Measurements from ENCODE around the gene FGF1. TPM values are rescaled to one million over a fixed set of nuclear protein-coding genes. Genes with fewer than 3 reads are reported as not detected.

Gene FGF1
- total RNA-seq, 1 experiment from 2014 or later: not detected

DNA sequence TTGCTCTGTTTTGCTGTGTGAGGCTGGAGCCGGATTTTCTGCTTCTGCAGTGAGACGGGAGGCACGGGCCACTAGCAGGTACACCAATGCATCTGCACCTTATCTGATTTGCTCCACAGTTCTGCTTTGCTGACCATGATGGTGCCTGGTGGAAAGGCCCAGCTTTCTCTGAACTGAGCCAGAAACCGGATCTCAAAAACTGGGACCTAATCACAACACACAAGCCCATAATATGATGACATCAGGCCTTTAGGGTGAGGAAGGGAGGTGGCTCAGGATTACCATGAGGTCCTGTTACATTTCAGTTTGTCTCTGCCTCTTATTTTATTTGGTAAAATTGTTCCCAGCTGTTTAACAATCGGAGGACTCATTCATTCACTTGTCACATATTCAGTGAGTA, 49.8 kb downstream of the FGF1 start:
- CTCF ChIA-PET: no interaction called here
- intact Hi-C loops (cut with micrococcal nuclease; ENCODE audit: unreplicated experiment) (no loop called here), in situ Hi-C loops (cut with HindIII; ENCODE audit: low pct_unique_long_range_greater_than_20kb, low sequenced_read_pairs) (no loop called here)
- no peaks in the 10 kb centered on the region for H3K4me1 ChIP-seq (ENCODE audit: control insufficient read depth, insufficient read depth, low read length)
- no TSS peak for BruUV-seq (replicated peaks)
- no peaks in the 10 kb centered on the region for H3K27me3 ChIP-seq (ENCODE audit: control insufficient read depth, insufficient read depth, low read length)
- ATAC-seq (no peak), DNase-seq (ENCODE audit: low read depth, low spot score) (no peak)
- no peak overlapping the region for H3K4me3 ChIP-seq (ENCODE audit: low read depth in 2 of 2, low read length in 2 of 2)
- H3K36me3 ChIP-seq (ENCODE audit: control insufficient read depth, insufficient read depth, low read length): no peaks in the 10 kb centered on the region
- no peaks in the 10 kb centered on the region for H3K9me3 ChIP-seq (ENCODE audit: control insufficient read depth, insufficient read depth, low read depth, low read length)
- TF ChIP-seq POLR2AphosphoS5 (IDR thresholded peaks at IDR 0.05; ENCODE audit: low read depth, low read length) (no peak), TCF7L2 (IDR thresholded peaks at IDR 0.05; ENCODE audit: low read depth, low read length) (no peak), CTCF (IDR thresholded peaks at IDR 0.05) (no peak), SIN3A (IDR thresholded peaks at IDR 0.05; ENCODE audit: borderline replicate concordance, insufficient read depth, low read depth, low read length) (no peak)
- TF ChIP-seq, protein P1, sequence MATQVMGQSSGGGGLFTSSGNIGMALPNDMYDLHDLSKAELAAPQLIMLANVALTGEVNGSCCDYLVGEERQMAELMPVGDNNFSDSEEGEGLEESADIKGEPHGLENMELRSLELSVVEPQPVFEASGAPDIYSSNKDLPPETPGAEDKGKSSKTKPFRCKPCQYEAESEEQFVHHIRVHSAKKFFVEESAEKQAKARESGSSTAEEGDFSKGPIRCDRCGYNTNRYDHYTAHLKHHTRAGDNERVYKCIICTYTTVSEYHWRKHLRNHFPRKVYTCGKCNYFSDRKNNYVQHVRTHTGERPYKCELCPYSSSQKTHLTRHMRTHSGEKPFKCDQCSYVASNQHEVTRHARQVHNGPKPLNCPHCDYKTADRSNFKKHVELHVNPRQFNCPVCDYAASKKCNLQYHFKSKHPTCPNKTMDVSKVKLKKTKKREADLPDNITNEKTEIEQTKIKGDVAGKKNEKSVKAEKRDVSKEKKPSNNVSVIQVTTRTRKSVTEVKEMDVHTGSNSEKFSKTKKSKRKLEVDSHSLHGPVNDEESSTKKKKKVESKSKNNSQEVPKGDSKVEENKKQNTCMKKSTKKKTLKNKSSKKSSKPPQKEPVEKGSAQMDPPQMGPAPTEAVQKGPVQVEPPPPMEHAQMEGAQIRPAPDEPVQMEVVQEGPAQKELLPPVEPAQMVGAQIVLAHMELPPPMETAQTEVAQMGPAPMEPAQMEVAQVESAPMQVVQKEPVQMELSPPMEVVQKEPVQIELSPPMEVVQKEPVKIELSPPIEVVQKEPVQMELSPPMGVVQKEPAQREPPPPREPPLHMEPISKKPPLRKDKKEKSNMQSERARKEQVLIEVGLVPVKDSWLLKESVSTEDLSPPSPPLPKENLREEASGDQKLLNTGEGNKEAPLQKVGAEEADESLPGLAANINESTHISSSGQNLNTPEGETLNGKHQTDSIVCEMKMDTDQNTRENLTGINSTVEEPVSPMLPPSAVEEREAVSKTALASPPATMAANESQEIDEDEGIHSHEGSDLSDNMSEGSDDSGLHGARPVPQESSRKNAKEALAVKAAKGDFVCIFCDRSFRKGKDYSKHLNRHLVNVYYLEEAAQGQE (IDR thresholded peaks at IDR 0.05; ENCODE audit: insufficient read depth in 1 of 2, low read depth in 2 of 2, low read length in 1 of 2): no peak
- no peak overlapping the region for H3K27ac ChIP-seq (ENCODE audit: low read length)
- POLR2A ChIA-PET: no interaction called here

DNA sequence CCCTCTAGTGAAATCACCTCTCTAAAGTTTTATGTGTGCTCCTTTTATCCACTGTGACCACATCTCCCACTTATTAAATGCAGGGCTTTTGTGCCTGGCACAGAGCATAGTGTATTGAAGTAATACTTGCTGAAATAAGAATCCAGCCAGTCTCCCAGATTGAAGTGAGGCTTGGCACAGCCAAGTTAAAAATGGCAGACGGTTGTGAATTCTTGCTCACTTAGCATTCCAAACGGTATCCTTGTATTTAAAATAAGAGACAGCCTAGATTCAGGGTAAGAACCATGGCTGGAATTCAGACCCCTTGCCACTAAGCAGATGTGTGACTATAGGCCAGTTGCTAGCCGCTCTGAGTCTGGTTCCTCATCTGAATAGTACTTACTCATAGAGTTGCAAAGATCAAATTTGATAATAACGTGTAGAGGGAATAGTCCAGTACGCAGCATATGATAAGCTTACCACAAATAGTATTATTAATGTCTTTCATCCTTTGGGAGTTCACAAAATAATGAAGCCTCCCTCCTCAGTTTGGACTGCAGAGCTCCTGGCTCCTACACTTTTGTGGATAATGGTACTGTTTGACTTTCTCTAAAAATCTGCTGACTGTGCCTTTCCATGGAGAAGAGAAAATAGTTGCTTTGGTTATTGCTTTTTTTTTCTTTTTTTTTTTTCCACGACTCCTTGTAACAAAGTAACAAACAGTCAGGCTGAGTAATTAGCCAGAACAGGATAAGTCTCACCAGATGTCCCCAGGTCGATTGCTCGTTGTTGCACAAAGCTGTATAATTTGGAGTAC, 51.5 kb downstream of the FGF1 start:
- BruUV-seq (replicated peaks): no TSS peak
- H3K27ac ChIP-seq (ENCODE audit: low read length): no peak overlapping the region
- H3K27me3 ChIP-seq (ENCODE audit: control insufficient read depth, insufficient read depth, low read length): no peaks in the 10 kb centered on the region
- in situ Hi-C loops (cut with HindIII; ENCODE audit: low pct_unique_long_range_greater_than_20kb, low sequenced_read_pairs): no loop called here
- no peak for ATAC-seq
- DNase-seq (ENCODE audit: low read depth, low spot score): no peak
- TF ChIP-seq TCF7L2 (IDR thresholded peaks at IDR 0.05; ENCODE audit: low read depth, low read length): no peak
- TF ChIP-seq, protein P1 (IDR thresholded peaks at IDR 0.05; ENCODE audit: insufficient read depth in 1 of 2, low read depth in 2 of 2, low read length in 1 of 2): no peak
- TF ChIP-seq CTCF (IDR thresholded peaks at IDR 0.05): no peak
- TF ChIP-seq SIN3A (IDR thresholded peaks at IDR 0.05; ENCODE audit: borderline replicate concordance, insufficient read depth, low read depth, low read length): no peak
- TF ChIP-seq POLR2AphosphoS5 (IDR thresholded peaks at IDR 0.05; ENCODE audit: low read depth, low read length): no peak
- no peaks in the 10 kb centered on the region for H3K4me1 ChIP-seq (ENCODE audit: control insufficient read depth, insufficient read depth, low read length)
- H3K36me3 ChIP-seq (ENCODE audit: control insufficient read depth, insufficient read depth, low read length): no peaks in the 10 kb centered on the region
- ChIA-PET POLR2A (interaction anchor here (0.6 to 1.6 kb wide), 2 partner anchors 10 to 11 kb away, joined by 3 to 5 read pairs; no protein-coding TSS in a partner anchor), CTCF (interaction anchor here (0.7 kb wide), 1 partner anchor 214 kb away, joined by 3 read pairs; no protein-coding TSS in a partner anchor)
- no peak overlapping the region for H3K4me3 ChIP-seq (ENCODE audit: low read depth in 2 of 2, low read length in 2 of 2)
- intact Hi-C loops (cut with micrococcal nuclease; ENCODE audit: unreplicated experiment): no loop called here
- H3K9me3 ChIP-seq (ENCODE audit: control insufficient read depth, insufficient read depth, low read depth, low read length): no peaks in the 10 kb centered on the region

Measured in Panc1 (cell line).